Right renal pelvis (tissue), 4 donors: ENCODE data around the gene CTNND2. TPM values are rescaled to one million over a fixed set of nuclear protein-coding genes. Genes with fewer than 3 reads are reported as not detected.

Experiments
- DNase-seq, 4 donors: peaks; one replicate each; pipeline ENCODE4 v3.0.0-alpha.2; 2013; ENCODE audit warnings: low read depth in 4 of 4, low spot score in 3 of 4, missing footprints in 1 of 4
- polyA plus RNA-seq, 4 donors: library from polyadenylated mRNA; unstranded; fragments of 120-200 nt; gene quantifications; one replicate each; pipeline ENCODE4 v1.2.1, GENCODE V29; 2013; ENCODE audit not compliant: insufficient read length in 4 of 4

The CTNND2 gene
- polyA plus RNA-seq, 4 donors = 1.9 to 2.8 (median 2.5) TPM

DNA sequence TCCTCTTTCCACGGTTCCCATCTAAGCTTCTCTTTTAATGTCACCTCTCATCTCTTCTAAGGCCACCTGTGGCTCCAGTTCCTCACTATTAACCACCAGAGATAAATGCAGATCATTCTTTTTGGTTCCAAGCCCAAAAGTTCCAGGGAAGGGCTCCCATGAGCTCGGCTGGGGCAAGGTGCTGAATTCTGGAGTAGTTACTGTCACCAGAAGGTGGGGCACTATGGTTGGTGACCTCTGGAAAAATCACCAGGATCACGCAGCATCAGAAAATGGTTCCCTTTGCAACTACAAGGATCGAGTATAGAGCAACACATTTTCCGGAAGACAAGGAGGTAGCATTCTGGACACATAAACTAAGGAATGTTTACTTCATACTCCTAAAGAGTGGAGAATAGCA lies 614.5 kb downstream of the CTNND2 start:
- no peak for DNase-seq

- DNase-seq = no peak
These were observed 615.0 kb downstream of the CTNND2 start for GRCh38 chr5:11289208-11289607.

DNA sequence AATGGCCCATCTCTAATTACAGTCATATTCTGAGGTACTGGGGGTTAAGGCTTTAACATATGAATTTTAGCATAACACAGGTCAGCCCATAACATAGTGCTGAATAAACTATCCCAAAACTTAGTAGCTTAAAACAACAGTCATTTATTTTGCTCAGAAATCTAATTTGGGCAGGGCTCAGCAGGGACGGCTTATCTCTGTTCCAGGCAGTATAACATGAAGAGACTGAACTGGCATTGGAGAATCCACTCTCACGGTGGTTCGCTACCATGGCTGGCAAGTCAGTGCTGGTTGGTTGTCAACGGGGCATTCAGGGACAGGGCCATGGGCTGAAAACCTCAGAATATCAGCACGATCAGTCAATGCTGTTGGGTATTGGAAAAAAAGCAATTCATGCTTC lies 622.4 kb downstream of the CTNND2 start:
- no peak for DNase-seq

DNA sequence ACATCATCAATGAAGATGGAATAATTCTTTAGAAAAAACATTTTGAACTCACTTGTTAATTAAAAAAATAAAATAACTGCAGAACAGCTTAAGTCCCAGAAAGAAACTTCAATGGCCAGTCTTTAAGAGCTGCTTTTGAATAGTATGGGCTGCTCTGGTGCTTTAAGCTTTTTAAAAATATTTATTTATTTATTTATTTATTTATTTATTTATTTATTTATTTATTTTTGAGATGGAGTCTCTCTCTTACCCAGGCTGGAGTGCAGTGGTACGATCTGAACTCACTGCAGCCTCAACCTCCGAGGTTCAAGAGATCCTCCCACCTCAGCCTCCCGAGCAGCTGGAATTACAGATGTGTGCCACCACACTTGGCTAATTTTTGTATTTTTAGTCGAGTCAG lies 626.9 kb downstream of the CTNND2 start:
- no peak for DNase-seq

DNA sequence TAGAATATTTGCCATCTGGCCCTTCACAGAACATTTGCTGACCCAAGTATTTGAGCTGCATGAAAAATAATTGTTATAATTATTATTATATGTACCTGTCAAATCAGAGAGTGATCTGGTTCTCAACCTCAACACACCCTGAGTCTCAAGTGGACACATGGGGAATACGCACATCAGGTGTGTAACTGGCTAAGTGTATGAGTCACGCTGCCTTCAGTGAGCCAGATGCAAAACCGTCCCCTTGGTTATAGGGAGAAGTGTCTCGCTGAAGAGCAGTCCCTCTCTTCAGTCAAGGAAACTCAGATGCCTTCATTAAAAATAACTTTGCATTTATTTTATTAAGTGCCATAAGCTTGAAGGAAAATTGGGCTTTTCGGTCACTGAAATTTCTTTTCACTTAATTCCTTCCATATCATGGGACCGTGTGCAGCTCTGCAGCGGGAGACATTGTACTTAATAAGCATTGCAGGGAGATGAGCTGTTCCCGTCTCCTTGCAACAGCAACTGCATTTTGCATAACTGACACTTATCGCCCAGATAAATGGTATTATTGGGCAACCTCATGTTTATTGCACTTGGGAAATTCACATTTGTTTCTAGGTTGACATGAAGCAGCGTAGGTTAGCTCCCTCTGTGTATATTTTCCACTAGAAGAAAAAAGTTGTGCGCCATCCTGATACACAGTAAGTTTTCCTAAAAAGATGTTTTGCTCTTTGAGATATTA lies 630.9 kb downstream of the CTNND2 start:
- no peak for DNase-seq

GRCh38 chr5:11269515-11269914 lies 634.7 kb downstream of the CTNND2 start:
- DNase-seq = no peak

DNA sequence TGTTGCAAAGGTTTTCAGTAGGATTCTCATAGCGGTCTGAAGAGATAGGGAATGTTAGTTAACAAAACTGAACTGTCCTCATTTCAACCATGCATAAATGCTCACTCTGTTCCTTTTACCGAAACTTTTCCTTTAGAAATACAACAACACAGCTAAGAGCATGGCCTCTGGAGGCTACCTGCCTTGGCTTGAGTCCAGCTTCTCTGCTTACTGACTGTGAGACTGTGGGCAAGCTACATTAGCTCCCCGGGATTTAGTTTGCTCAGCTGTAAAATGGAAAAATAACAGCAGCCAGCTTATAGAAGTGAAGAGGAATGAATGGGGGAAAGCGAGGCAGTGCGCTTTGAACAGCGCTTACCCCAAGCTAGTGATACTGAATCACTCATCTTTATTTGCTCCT lies 635.4 kb downstream of the CTNND2 start:
- DNase-seq = no peak

DNA sequence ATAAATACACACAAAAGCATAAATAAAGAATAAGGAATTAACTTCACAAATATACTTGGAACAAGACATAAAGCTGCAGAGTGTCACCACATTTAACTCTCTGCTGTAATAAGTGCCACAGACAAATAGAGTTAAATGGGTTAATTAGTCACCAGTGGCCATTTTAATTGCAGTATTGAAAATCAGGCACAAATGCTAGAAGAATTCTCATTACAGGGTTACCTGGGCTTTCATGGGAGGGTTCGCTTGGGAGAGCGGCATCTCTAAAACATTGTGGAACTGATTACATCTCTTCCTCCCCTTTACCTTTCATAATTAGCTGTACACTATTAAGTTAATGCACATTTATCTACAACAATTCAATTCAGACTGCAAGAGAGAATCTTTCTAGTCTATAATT lies 637.9 kb downstream of the CTNND2 start:
- no peak for DNase-seq

- DNase-seq = no peak
These were observed 643.0 kb downstream of the CTNND2 start for GRCh38 chr5:11261241-11261640.

DNA sequence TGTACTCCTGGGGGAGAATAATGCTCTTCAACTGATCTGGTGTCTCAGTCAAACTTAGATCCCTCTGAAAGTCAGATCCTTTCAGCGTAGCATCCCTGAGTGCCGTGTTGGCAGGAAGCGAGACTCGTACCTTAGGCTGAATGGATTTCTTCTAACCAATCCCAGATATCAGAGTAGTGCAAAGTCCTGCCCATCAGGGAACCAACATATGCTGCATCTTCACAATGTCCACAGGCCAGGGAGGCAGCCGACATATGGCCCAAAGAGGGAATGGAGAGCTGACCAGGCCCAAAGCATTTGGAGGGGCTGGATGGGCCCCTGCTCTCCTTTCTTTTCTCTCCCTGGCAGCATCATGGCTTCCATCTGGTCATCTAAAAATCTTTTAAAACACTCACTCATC lies 646.2 kb downstream of the CTNND2 start:
- DNase-seq = no peak

- no peak for DNase-seq
These were observed 651.7 kb downstream of the CTNND2 start for GRCh38 chr5:11252523-11252922.

GRCh38 chr5:11252075-11252474 lies 652.2 kb downstream of the CTNND2 start:
- no peak for DNase-seq

GRCh38 chr5:11251247-11251646 lies 653.0 kb downstream of the CTNND2 start:
- DNase-seq = peak in 3 of 4 donors; percentile 15 to 42 (median 28)

- DNase-seq = no peak
These were observed 655.3 kb downstream of the CTNND2 start for GRCh38 chr5:11248966-11249365.

DNA sequence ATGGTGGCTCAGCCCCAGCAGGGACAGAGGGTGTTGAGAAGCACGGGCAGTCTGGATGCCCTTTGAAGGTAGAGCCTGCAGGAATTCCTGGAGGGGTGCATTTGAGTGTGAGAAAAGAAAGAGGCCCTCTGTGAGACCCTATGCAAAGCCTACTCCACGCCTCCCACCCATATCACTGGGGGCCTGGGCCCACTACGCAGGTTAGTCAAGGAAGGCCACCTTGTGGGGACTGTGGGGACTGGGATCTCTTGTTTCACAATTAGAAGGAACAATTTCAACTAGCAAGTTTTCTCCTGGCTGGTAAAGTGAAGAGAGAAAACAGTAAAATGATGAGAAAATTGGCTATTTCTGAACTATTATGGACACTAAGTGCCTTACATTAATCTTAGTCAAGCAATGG lies 657.0 kb downstream of the CTNND2 start:
- DNase-seq = no peak

DNA sequence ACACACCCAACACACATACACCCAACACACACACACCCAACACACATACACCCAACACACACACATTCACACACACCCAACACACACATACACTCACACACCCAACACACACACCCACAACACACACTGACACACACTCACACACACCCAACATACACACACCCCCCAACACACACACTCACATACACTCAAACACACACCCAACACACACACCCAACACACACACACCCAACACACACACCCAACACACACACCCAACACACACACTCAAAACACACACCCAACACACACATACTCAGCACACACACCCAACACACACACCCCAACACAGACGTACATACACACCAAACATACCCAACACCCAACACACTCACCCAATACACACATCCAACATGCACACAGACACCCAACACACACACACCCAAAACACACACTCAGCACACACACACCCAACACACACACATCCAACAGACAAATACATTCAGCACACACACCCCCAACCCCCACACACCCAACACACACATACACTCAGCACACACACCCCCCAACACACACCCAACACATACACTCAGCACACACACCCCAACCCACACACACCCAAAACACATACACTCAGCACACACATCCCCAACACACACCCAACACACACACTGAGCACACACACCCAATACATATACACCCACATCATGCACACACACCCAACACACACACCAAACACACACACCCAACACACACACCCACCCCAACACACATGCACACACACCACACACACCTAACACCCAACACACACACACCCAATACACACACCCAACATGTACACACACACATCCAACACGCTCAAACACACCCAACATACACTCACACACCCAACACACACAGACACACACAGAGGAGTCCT lies 663.7 kb downstream of the CTNND2 start:
- DNase-seq = no peak

- no peak for DNase-seq
These were observed 664.8 kb downstream of the CTNND2 start for GRCh38 chr5:11239261-11240015.

GRCh38 chr5:11234501-11234911 lies 669.7 kb downstream of the CTNND2 start:
- no peak for DNase-seq

- DNase-seq = no peak
These were observed 673.4 kb downstream of the CTNND2 start for GRCh38 chr5:11230890-11231289.

- DNase-seq = no peak
These were observed 677.2 kb downstream of the CTNND2 start for GRCh38 chr5:11227064-11227463.
